Left lung (tissue), 10 donors: Measurements from ENCODE around the gene MAIP1. TPM values are rescaled to one million over a fixed set of nuclear protein-coding genes. Genes with fewer than 3 reads are reported as not detected.

Experiments
- ATAC-seq: fragments of 200-7000 bp; cut with Tn5 transposase; one replicate; pipeline ENCODE4 v1.9.1; 2020; ENCODE audit warnings: moderate library complexity
- DNase-seq, 4 donors: peaks; one replicate each; pipeline ENCODE4 v3.0.0-alpha.2; 2013 to 2020
- H3K27ac ChIP-seq, 2 donors: fragments of 200-600 bp; sonication (generic) in 1 of 2; one replicate each; pipeline versions ENCODE4 v1.5.0 to v1.8.0; 2020 to 2021
- H3K27me3 ChIP-seq, 2 donors: fragments of 200-600 bp; sonication (generic) in 1 of 2; one replicate each; pipeline versions ENCODE4 v1.5.0 to v1.8.0; 2020 to 2021
- H3K36me3 ChIP-seq, 2 donors: fragments of 200-600 bp; sonication (generic) in 1 of 2; one replicate each; pipeline versions ENCODE4 v1.5.0 to v1.8.0; 2020 to 2021
- H3K4me1 ChIP-seq, 2 donors: fragments of 200-600 bp; one replicate each; pipeline ENCODE4 v1.8.0; 2021
- H3K4me3 ChIP-seq, 2 donors: fragments of 200-600 bp; sonication (generic) in 1 of 2; one replicate each; pipeline versions ENCODE4 v1.5.0 to v1.8.0; 2020 to 2021; ENCODE audit warnings: mild to moderate bottlenecking in 1 of 2
- H3K9me3 ChIP-seq, 2 donors: fragments of 200-600 bp; sonication (generic) in 1 of 2; one replicate each; pipeline versions ENCODE4 v1.5.0 to v1.8.0; 2020 to 2021
- intact Hi-C, 2 donors: fragments of 100-400 bp; cut with DNase I; formaldehyde crosslinking; loops; one replicate each; pipeline versions ENCODE4 v1.11.2 to v1.14.2; 2022
- polyA plus RNA-seq, 6 donors: library from polyadenylated mRNA; unstranded; fragments of 120-200 nt; gene quantifications; one replicate each; pipeline ENCODE4 v1.2.1, GENCODE V29; 2013; ENCODE audit not compliant: insufficient read length in 6 of 6
- total RNA-seq, 2 donors: library from RNA; stranded (reverse); fragmentation: NEBNext Ultra II Directional; extraction: Animal tissue kit (Norgen Biotek cat#: 25700); gene quantifications; one replicate each; pipeline ENCODE4 v1.2.1, GENCODE V29; 2021
- TF ChIP-seq, protein P1 (sequence below), 2 donors: fragments of 200-600 bp; sonication (generic) in 1 of 2; IDR thresholded peaks; one replicate each; pipeline versions ENCODE4 v1.5.0 to v1.8.0; 2021; ENCODE audit warnings: antibody characterized with exemption in 2 of 2
- donor health status: DM: no; HTN: yes; CAD: no.
- donor health status: DM: no; HTN: no; CAD: no.

Gene MAIP1
- total and polyA plus RNA-seq, 8 donors: 14.7 to 25.8 (median 22.1) TPM

DNA sequence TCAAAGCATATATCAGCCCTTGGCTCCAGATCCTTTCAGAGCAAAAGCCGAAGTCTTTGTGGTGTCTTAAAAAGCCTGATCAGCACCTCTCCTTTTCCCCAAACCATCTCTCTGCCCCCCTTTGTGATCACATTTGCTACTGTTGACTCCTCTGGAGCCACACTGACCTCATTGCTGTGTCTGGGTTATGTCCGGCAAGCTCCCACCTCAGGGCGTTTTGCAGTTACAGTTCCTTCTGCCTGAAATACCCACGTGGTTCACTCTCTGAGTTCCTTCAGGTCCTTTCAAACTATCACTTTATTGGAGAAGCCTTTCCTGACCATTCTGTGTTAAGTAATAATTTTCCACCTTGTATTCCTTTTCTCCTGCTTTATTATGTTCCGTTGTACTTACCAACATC, 32.5 kb upstream of the MAIP1 start:
- TF ChIP-seq, protein P1, sequence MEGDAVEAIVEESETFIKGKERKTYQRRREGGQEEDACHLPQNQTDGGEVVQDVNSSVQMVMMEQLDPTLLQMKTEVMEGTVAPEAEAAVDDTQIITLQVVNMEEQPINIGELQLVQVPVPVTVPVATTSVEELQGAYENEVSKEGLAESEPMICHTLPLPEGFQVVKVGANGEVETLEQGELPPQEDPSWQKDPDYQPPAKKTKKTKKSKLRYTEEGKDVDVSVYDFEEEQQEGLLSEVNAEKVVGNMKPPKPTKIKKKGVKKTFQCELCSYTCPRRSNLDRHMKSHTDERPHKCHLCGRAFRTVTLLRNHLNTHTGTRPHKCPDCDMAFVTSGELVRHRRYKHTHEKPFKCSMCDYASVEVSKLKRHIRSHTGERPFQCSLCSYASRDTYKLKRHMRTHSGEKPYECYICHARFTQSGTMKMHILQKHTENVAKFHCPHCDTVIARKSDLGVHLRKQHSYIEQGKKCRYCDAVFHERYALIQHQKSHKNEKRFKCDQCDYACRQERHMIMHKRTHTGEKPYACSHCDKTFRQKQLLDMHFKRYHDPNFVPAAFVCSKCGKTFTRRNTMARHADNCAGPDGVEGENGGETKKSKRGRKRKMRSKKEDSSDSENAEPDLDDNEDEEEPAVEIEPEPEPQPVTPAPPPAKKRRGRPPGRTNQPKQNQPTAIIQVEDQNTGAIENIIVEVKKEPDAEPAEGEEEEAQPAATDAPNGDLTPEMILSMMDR (IDR thresholded peaks at IDR 0.05): no peak
- intact Hi-C loops: no loop called here
- Histone ChIP-seq H3K36me3 (peaks cover 0 to 25% of the 10 kb centered on the region in 2 donors), H3K9me3 (no peaks in the 10 kb centered on the region), H3K27me3 (no peaks in the 10 kb centered on the region), H3K4me1 (no peaks in the 10 kb centered on the region), H3K4me3 (no peak overlapping the region), H3K27ac (no peak overlapping the region)
- DNase-seq (no peak), ATAC-seq (no peak)

DNA sequence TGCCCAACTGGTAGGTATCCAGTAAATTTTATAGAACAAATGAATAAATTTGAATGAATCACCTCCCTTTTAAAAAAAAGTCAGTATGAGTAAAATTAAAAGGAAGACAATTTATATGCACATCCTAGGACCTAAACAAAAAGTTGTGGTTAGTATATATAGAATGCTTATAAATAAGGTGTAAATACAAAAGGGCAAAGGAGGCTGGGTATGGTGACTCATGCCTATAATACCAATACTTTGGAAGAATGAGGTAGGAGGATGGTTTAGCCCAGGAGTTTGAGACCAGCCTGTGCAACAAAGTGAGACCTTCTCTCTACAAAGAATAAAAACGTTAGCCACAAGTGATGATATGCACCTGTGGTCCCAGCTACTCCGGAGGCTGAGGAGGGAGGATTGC, 31.5 kb upstream of the MAIP1 start:
- Histone ChIP-seq H3K4me1 (no peaks in the 10 kb centered on the region), H3K9me3 (no peaks in the 10 kb centered on the region), H3K4me3 (no peak overlapping the region), H3K36me3 (peaks cover 0 to 15% of the 10 kb centered on the region in 2 donors), H3K27me3 (no peaks in the 10 kb centered on the region), H3K27ac (no peak overlapping the region)
- TF ChIP-seq, protein P1 (IDR thresholded peaks at IDR 0.05): no peak
- ATAC-seq (no peak), DNase-seq (no peak)
- intact Hi-C loops: no loop called here

DNA sequence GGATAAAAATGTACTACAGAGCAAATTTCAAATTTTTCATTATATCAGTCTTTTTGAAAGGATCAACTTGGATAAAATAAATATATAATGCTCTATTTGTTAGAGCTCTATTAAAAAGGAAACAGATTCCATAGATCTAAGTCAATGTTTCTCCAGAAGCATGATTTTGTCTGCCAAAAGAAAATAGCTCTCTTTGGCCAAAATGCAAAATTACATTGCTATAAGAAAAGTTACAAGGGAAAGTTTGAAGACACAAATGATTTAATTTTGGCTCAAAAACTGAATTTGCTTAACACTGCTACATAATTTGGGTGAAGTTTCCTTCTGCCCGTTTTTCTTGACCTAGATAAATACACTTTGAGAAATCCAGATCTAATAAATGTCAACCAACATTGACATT, 28.6 kb upstream of the MAIP1 start:
- no peak overlapping the region for H3K4me3 ChIP-seq
- peaks cover 0 to 32% of the 10 kb centered on the region in 2 donors for H3K36me3 ChIP-seq
- DNase-seq (no peak), ATAC-seq (no peak)
- no peaks in the 10 kb centered on the region for H3K4me1 ChIP-seq
- TF ChIP-seq, protein P1 (IDR thresholded peaks at IDR 0.05): no peak
- H3K9me3 ChIP-seq: no peaks in the 10 kb centered on the region
- intact Hi-C loops: no loop called here
- no peak overlapping the region for H3K27ac ChIP-seq
- no peaks in the 10 kb centered on the region for H3K27me3 ChIP-seq

DNA sequence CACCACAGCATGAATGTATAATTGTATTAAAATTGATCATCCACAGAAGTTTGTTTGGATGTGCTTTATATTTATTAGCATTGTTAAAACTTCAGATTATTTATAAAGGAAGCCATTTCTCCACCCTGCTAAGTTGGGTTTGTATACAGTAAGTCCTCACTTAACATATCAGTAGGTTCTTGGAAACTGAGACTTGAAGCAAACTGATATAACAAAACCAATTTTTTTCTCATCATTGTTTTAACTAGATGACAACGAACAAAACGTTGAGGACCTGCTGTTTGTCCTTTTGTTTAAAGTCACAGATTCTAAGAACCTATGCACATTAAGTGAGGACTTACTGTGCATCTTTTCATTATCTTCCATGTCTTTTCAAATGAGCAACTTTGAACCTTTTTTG, 27.2 kb upstream of the MAIP1 start:
- intact Hi-C loops: no loop called here
- Histone ChIP-seq H3K9me3 (no peaks in the 10 kb centered on the region), H3K27me3 (no peaks in the 10 kb centered on the region), H3K36me3 (peaks cover 0 to 46% of the 10 kb centered on the region in 2 donors), H3K4me3 (no peak overlapping the region), H3K27ac (no peak overlapping the region), H3K4me1 (no peaks in the 10 kb centered on the region)
- ATAC-seq: no peak
- TF ChIP-seq, protein P1 (IDR thresholded peaks at IDR 0.05): no peak
- DNase-seq: no peak

DNA sequence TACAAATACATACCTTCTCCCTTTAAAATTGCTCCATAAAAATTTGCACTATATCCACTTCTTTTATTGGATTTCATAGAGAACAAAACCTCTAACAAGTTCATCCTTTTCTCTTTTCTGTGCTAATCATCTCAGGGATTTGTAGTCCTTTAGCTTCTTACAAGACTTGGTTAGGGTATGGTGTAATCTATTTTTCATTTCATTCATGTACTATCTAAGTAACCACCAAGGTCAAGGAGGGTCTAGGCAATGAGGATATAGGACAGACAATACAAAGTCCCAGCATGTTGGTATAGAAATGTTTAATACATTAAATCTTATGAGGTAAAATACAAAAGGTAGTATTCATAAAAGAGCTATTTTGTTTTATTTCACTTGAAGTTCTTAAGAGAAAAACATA, 26.8 kb upstream of the MAIP1 start:
- TF ChIP-seq, protein P1 (IDR thresholded peaks at IDR 0.05): no peak
- intact Hi-C loops: no loop called here
- no peak for DNase-seq
- ATAC-seq: no peak
- no peak overlapping the region for H3K4me3 ChIP-seq
- no peaks in the 10 kb centered on the region for H3K27me3 ChIP-seq
- no peaks in the 10 kb centered on the region for H3K9me3 ChIP-seq
- H3K27ac ChIP-seq: no peak overlapping the region
- H3K36me3 ChIP-seq: peaks cover 0 to 48% of the 10 kb centered on the region in 2 donors
- no peaks in the 10 kb centered on the region for H3K4me1 ChIP-seq
